ENCODE measurements around the gene ESR2. TPM values are rescaled to one million over a fixed set of nuclear protein-coding genes. Genes with fewer than 3 reads are reported as not detected.
A peak's percentile ranks its signal among the peaks of the same experiment; 100 is the strongest.
"Not testable (repeated sequence)": the region's sequence is repeated elsewhere in the genome, so short reads cannot be mapped to it uniquely, and the experiment has no call there.

ESR2 gene
- total RNA-seq, 2 donors from 2014 or later, result not detected

DNA sequence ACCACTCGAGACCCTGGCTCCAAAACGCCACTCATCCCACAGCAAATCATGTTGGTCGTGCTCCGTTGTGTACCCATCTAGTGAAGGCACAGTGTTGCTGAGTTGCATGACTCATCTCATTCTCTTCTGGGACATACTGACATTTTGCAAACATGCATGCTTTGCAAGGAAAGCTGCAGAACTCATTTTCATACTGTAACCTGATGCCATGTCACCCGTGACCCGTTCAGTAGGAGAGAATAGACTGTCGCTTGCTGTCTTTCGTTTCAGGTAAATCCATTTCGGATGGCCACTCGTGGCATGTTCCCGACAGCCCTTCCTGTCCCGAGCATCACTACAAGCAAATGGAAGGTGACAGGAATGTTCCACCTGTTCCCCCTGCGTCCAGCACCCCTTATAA lies 78.2 kb downstream of the ESR2 start:
- DNase-seq (no peak), ATAC-seq (no peak)
- TF ChIP-seq, protein P1, sequence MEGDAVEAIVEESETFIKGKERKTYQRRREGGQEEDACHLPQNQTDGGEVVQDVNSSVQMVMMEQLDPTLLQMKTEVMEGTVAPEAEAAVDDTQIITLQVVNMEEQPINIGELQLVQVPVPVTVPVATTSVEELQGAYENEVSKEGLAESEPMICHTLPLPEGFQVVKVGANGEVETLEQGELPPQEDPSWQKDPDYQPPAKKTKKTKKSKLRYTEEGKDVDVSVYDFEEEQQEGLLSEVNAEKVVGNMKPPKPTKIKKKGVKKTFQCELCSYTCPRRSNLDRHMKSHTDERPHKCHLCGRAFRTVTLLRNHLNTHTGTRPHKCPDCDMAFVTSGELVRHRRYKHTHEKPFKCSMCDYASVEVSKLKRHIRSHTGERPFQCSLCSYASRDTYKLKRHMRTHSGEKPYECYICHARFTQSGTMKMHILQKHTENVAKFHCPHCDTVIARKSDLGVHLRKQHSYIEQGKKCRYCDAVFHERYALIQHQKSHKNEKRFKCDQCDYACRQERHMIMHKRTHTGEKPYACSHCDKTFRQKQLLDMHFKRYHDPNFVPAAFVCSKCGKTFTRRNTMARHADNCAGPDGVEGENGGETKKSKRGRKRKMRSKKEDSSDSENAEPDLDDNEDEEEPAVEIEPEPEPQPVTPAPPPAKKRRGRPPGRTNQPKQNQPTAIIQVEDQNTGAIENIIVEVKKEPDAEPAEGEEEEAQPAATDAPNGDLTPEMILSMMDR (IDR thresholded peaks at IDR 0.05), result no peak
- TF ChIP-seq POLR2A (IDR thresholded peaks at IDR 0.05), result no peak
- Histone ChIP-seq H3K27ac (peak overlapping the region in 3 of 4 donors; percentile 28 to 74 (median 40)), H3K4me3 (no peak overlapping the region), H3K4me1 (peaks cover 89% of the 10 kb centered on the region), H3K27me3 (no peaks in the 10 kb centered on the region), H3K36me3 (replicated peaks in 1 of 2; ENCODE audit: insufficient read depth in 1 of 2, low read depth in 2 of 2) (peaks cover 0 to 8% of the 10 kb centered on the region in 2 donors), H3K9me3 (no peaks in the 10 kb centered on the region)
- 41 to 57% methylated on average over 13 of the region's 13 CpGs for WGBS, 2 donors
- intact Hi-C loops (cut with DNase I), result no loop called here

DNA sequence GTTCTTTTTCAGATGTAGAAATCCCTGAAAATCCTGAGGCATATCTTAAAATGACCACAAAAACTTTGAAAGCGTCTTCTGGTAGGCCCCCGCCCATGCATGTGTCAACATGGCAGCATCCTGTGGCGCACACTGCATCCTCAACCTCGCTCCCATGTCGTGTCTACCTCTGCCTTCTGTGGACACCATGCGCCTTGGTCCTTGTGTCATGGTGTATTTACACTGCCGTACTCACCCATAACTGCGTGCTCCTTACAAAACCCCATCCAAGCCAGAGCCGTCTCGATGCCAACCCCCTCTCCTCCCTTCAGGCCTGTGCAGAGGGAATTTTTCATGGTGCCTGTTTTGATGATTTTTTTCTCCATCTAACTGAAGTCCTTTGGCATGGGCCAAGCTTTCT lies 78.9 kb downstream of the ESR2 start:
- Histone ChIP-seq H3K36me3 (replicated peaks in 1 of 2; ENCODE audit: insufficient read depth in 1 of 2, low read depth in 2 of 2) (peaks cover 0 to 6% of the 10 kb centered on the region in 2 donors), H3K27me3 (no peaks in the 10 kb centered on the region), H3K9me3 (no peaks in the 10 kb centered on the region), H3K4me1 (peaks cover 82% of the 10 kb centered on the region), H3K27ac (peak overlapping the region in 3 of 4 donors; percentile 4 to 83 (median 74)), H3K4me3 (no peak overlapping the region)
- 38 to 71% methylated on average over 8 to 10 of the region's 10 CpGs for WGBS, 2 donors
- intact Hi-C loops (cut with DNase I), result no loop called here
- TF ChIP-seq, protein P1 (IDR thresholded peaks at IDR 0.05), result no peak
- TF ChIP-seq POLR2A (IDR thresholded peaks at IDR 0.05), result no peak
- DNase-seq (no peak), ATAC-seq (no peak)

DNA sequence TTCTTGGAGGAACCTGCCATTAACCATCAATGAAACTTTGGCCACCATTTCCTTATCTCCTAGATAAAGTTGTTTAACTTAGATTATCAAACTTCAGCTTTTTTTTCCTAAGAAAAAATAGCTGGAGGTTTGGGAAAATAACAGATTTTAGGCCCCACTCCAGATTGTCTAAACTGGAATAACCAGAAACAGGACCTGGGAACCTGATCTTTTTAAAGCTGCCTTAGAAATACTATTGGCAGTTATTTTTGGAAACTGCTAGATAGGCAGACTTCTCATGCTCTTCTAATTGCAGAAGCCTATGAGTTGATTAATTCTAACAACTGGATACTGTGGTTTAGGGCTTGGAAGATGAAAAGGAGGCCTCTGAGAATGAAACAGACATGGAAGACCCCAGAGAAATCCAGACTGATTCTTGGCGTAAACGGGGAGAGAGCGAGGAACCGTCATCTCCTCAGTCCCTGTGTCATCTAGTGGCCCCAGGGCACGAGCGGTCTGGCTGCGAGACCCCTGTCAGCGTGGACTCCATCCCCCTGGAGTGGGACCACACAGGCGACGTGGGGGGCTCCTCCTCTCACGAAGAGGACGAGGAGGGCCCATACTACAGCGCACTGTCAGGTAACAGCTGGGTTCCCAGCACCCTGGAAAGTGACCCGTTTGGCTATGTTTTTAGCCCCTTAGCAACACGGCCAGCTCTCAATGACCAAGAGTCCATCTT lies 80.2 kb downstream of the ESR2 start:
- Histone ChIP-seq H3K4me1 (peaks cover 69% of the 10 kb centered on the region), H3K4me3 (peak overlapping the region in 1 of 2 donors; percentile 16), H3K36me3 (replicated peaks in 1 of 2; ENCODE audit: insufficient read depth in 1 of 2, low read depth in 2 of 2) (peaks cover 6 to 13% of the 10 kb centered on the region in 2 donors), H3K27me3 (no peaks in the 10 kb centered on the region), H3K9me3 (no peaks in the 10 kb centered on the region), H3K27ac (peak overlapping the region; percentile 74 to 87 (median 84))
- 36 to 53% methylated on average over 11 to 13 of the region's 15 CpGs for WGBS, 2 donors
- ATAC-seq (peak; percentile 74), DNase-seq (peak in 1 of 4 donors; percentile 52)
- intact Hi-C loops (cut with DNase I), result no loop called here
- peak in 1 of 3 donors; percentile 21 for TF ChIP-seq POLR2A (IDR thresholded peaks at IDR 0.05)
- TF ChIP-seq, protein P1 (IDR thresholded peaks at IDR 0.05), result no peak

DNA sequence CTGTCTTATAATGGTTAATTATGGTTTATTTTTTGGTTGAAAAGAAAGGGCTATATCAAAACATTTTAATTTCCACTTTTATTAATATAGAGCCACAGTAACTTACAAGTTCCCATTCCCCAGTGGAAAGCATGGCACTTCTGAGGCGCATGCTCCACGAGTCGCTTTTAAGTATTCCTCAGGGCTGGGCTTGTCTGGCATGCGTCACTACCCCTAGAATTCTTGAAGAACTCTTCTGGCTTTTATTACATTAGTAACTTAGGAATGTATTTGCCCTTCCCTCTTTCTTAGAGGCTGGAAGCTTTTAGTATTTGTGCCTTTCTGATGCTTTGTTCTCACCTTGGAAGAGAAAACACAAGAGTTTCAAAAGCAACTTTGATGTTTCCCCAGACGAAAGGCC lies 81.1 kb downstream of the ESR2 start:
- Histone ChIP-seq H3K4me1 (peaks cover 60% of the 10 kb centered on the region), H3K9me3 (no peaks in the 10 kb centered on the region), H3K27ac (peak overlapping the region; percentile 50 to 87 (median 78)), H3K36me3 (replicated peaks in 1 of 2; ENCODE audit: insufficient read depth in 1 of 2, low read depth in 2 of 2) (peaks cover 10 to 15% of the 10 kb centered on the region in 2 donors), H3K27me3 (no peaks in the 10 kb centered on the region), H3K4me3 (no peak overlapping the region)
- TF ChIP-seq, protein P1 (IDR thresholded peaks at IDR 0.05), result no peak
- no peak for TF ChIP-seq POLR2A (IDR thresholded peaks at IDR 0.05)
- ATAC-seq, result no peak
- WGBS, 2 donors, result 64 to 68% methylated on average over 5 of the region's 5 CpGs
- DNase-seq, result no peak
- intact Hi-C loops (cut with DNase I), result no loop called here

DNA sequence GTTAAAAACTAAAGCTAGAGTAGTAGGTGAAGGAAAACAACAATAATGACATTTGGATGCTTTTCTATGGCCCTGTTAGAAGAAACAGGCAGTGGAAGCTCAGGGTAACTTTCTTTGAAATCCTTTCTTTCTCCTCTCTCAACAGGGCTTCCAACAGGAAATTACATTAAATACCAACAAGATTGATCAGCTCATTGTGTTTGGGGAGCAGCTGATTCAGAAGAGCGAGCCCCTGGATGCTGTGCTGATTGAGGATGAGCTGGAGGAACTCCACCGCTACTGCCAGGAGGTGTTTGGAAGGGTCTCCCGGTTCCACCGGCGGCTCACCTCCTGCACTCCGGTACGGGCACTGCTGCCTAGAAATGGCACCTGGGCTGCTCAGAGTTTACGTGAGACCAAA lies 81.5 kb downstream of the ESR2 start:
- Histone ChIP-seq H3K9me3 (no peaks in the 10 kb centered on the region), H3K27ac (peak overlapping the region in 3 of 4 donors; percentile 74 to 87 (median 83)), H3K4me1 (peaks cover 55% of the 10 kb centered on the region), H3K27me3 (no peaks in the 10 kb centered on the region), H3K4me3 (no peak overlapping the region), H3K36me3 (replicated peaks in 1 of 2; ENCODE audit: insufficient read depth in 1 of 2, low read depth in 2 of 2) (peaks cover 10 to 15% of the 10 kb centered on the region in 2 donors)
- no peak for DNase-seq
- WGBS, 2 donors, result 96% methylated on average over 8 of the region's 8 CpGs
- no peak for TF ChIP-seq POLR2A (IDR thresholded peaks at IDR 0.05)
- TF ChIP-seq, protein P1 (IDR thresholded peaks at IDR 0.05), result no peak
- intact Hi-C loops (cut with DNase I), result no loop called here
- no peak for ATAC-seq

DNA sequence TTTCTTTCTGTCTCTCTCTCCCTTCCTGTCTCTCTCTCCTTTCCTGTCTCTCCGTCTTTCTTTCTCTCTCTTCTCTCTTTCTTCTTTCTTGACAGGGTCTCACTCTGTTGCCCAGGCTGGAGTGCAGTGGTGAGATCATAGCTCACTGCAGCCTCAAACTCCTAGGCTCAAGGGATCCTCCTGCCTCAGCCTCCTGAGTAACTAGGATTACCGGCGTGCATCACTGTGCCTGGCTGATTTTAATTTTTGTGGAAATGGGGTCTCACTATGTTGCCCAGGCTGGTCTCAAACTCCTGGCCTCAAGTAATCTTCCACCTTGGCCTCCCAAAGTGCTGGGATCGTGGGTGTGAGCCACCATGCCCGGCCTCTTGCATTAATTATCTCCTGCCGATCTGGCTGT lies 83.3 kb downstream of the ESR2 start:
- H3K9me3 ChIP-seq; H3K27me3 ChIP-seq; intact Hi-C loops (cut with DNase I); DNase-seq; H3K27ac ChIP-seq; H3K4me3 ChIP-seq; ATAC-seq: not testable (repeated sequence)
- Histone ChIP-seq H3K4me1 (peaks cover 38% of the 10 kb centered on the region), H3K36me3 (replicated peaks in 1 of 2; ENCODE audit: insufficient read depth in 1 of 2, low read depth in 2 of 2) (peaks cover 10 to 15% of the 10 kb centered on the region in 2 donors)
- 77 to 83% methylated on average over 6 of the region's 6 CpGs for whole genome bisulfite sequencing, 2 donors

Measured in body of pancreas (tissue), 4 donors.